ENCODE measurements around the gene FAM227B.

DNA sequence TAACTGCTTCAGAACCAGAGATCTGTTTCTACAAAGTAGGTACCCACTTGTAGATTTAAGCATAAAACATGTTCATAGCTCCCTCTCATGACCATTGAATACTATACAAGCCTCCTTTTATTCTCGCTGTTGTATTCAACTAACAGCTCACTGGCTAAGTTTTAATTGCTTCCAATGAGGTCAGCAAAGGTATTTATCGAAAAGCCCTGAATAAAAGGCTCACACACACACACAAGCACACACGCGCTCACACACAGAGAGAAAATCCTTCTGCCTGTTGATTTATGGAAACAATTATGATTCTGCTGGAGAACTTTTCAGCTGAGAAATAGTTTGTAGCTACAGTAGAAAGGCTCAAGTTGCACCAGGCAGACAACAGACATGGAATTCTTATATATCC is 197.6 kb downstream of the FAM227B start, which contains the start of gene FGF7:
- TF ChIP-seq POLR2AphosphoS5 (IDR thresholded peaks at IDR 0.05), result peak in 2 of 3 donors; percentile 10 to 17
- TF ChIP-seq EP300 (IDR thresholded peaks at IDR 0.05), result no peak
- TF ChIP-seq, protein P1, sequence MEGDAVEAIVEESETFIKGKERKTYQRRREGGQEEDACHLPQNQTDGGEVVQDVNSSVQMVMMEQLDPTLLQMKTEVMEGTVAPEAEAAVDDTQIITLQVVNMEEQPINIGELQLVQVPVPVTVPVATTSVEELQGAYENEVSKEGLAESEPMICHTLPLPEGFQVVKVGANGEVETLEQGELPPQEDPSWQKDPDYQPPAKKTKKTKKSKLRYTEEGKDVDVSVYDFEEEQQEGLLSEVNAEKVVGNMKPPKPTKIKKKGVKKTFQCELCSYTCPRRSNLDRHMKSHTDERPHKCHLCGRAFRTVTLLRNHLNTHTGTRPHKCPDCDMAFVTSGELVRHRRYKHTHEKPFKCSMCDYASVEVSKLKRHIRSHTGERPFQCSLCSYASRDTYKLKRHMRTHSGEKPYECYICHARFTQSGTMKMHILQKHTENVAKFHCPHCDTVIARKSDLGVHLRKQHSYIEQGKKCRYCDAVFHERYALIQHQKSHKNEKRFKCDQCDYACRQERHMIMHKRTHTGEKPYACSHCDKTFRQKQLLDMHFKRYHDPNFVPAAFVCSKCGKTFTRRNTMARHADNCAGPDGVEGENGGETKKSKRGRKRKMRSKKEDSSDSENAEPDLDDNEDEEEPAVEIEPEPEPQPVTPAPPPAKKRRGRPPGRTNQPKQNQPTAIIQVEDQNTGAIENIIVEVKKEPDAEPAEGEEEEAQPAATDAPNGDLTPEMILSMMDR (IDR thresholded peaks at IDR 0.05), result no peak
